ENCODE data around the gene BACH2. TPM values are rescaled to one million over a fixed set of nuclear protein-coding genes. Genes with fewer than 3 reads are reported as not detected.

BACH2 gene
- total and polyA plus RNA-seq, 7 experiments from 2014 or later: 24.8 to 193 (median 117) TPM

DNA sequence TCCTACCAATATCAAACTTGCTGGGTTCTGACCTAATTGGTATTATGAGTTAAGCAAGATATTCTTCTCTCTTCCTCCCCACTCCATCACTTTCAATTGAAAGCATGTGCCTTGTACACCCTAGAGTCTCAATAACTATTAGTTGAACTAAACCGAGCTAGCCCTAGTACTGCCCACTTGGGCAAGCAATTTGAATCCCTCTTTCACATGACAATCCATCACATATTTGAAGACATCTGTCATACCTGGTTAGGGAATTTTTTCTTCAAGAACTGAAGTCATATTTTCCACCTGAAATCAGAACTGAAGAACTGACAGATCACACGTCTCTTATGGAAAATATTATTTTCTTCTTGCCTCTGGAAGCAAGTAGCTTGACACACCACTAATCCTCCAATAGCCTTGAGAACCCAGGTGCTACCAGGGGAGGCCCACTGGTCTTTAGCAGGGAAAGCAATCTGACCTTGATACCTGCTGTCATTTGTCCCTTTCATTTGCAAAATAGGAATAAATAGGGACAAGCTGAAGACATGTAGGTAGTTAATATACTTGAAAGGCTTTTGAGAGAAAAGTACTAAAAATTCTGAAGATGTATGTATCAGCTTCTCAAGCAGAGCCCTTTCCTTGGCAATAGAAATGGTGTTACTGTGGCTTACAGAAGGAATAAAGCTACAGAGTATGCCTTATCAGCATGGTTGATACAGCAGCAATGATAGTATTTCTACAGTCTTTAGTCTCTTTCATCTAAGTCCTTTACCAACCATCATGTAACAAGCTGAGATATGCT is 331.0 kb downstream of the BACH2 start:
- Histone ChIP-seq H3K9me3 (ENCODE audit: control insufficient read depth in 2 of 3, low read length in 3 of 3) (no peaks in the 10 kb centered on the region), H3K36me3 (ENCODE audit: control insufficient read depth in 2 of 3, insufficient read depth in 3 of 3, low read length in 3 of 3) (peaks cover 0 to 29% (median 0%) of the 10 kb centered on the region in 3 experiments), H3K4me1 (ENCODE audit: control insufficient read depth in 2 of 2, insufficient read depth in 2 of 2, low read length in 2 of 2) (peaks cover 0 to 4% of the 10 kb centered on the region in 2 donors), H3K27ac (ENCODE audit: low read depth, low read length) (peak overlapping the region; percentile 26), H3K4me3 (ENCODE audit: low read length) (no peak overlapping the region), H3K27me3 (ENCODE audit: control insufficient read depth in 2 of 2, insufficient read depth in 2 of 2, low read length in 2 of 2) (no peaks in the 10 kb centered on the region)
- Mint-ChIP-seq H3K27ac (peak overlapping the region in 8 of 9 donors; percentile 14 to 86 (median 80)), H3K4me1 (peaks cover 11 to 76% (median 64%) of the 10 kb centered on the region in 7 donors), H3K27me3 (no peaks in the 10 kb centered on the region), H3K9me3 (peaks cover 0 to 4% (median 0%) of the 10 kb centered on the region in 11 donors), H3K36me3 (peaks cover 14 to 46% (median 26%) of the 10 kb centered on the region in 5 donors), H3K4me3 (no peak overlapping the region)
- no peak for ATAC-seq
- intact Hi-C loops (cut with micrococcal nuclease): no loop called here
- no peak for DNase-seq
- ChIA-PET CTCF (interaction anchor here (1.1 kb wide), 2 partner anchors 25 to 514 kb away, joined by 4 to 5 read pairs; no protein-coding TSS in a partner anchor), POLR2A (interaction anchor here (1.5 kb wide), 1 partner anchor 9 kb away, joined by 7 read pairs; no protein-coding TSS in a partner anchor)

DNA sequence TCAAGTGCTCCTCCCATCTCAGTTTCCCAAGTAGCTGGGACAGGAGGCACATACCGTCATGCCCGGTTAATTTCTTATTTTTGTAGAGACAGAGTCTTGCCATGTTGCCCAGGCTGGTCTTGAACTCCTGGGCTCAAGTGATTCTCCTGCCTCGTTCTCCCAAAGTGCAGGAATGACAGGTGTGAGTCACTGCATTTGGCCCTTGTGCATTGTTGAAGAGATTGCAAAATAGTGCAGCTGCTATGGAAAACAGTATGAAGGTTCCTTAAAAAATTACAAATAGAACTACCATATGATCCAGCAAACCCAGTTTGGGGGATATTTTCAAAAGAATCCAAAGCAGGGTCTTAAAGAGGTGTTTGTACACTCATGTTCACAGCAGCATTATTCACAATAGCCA is 333.3 kb downstream of the BACH2 start:
- Mint-ChIP-seq H3K4me1 (peaks cover 16 to 93% (median 81%) of the 10 kb centered on the region in 7 donors), H3K27ac (peak overlapping the region in 7 of 9 donors; percentile 48 to 86 (median 75)), H3K27me3 (no peaks in the 10 kb centered on the region), H3K36me3 (peaks cover 19 to 51% (median 36%) of the 10 kb centered on the region in 5 donors), H3K9me3 (peaks cover 0 to 4% (median 0%) of the 10 kb centered on the region in 11 donors), H3K4me3 (no peak overlapping the region)
- intact Hi-C loops (cut with micrococcal nuclease): no loop called here
- ATAC-seq (no peak), DNase-seq (no peak)
- ChIA-PET POLR2A (no interaction called here), CTCF (no interaction called here)
- no peak overlapping the region for H3K4me3 ChIP-seq (ENCODE audit: low read length)
- H3K4me1 ChIP-seq (ENCODE audit: control insufficient read depth in 2 of 2, insufficient read depth in 2 of 2, low read length in 2 of 2): peaks cover 0 to 4% of the 10 kb centered on the region in 2 donors
- no peak overlapping the region for H3K27ac ChIP-seq (ENCODE audit: low read depth, low read length)
- no peaks in the 10 kb centered on the region for H3K9me3 ChIP-seq (ENCODE audit: control insufficient read depth in 2 of 3, low read length in 3 of 3)
- peaks cover 0 to 20% (median 0%) of the 10 kb centered on the region in 3 experiments for H3K36me3 ChIP-seq (ENCODE audit: control insufficient read depth in 2 of 3, insufficient read depth in 3 of 3, low read length in 3 of 3)
- no peaks in the 10 kb centered on the region for H3K27me3 ChIP-seq (ENCODE audit: control insufficient read depth in 2 of 2, insufficient read depth in 2 of 2, low read length in 2 of 2)

DNA sequence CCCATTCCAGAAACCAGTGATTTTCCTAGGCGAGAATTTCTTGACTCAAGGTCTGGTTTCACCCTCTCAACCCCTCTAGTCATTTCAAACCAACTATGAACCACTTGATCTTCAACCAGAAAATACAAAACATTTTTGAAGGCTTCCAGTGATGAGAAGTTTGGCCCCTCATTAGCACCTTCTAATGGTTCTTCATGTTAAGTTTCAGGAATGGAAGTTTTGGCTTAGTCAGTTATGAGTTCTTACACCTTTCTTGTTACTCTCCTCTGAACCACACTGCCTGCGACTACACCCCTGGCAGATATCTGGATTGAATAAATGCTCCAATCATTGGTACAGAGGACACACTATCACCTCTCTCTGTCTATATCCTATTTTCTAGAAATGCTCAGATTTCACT is 335.2 kb downstream of the BACH2 start:
- Histone ChIP-seq H3K4me3 (ENCODE audit: low read length) (no peak overlapping the region), H3K27ac (ENCODE audit: low read depth, low read length) (no peak overlapping the region), H3K4me1 (ENCODE audit: control insufficient read depth in 2 of 2, insufficient read depth in 2 of 2, low read length in 2 of 2) (peaks cover 0 to under 1% of the 10 kb centered on the region in 2 donors), H3K9me3 (ENCODE audit: control insufficient read depth in 2 of 3, low read length in 3 of 3) (no peaks in the 10 kb centered on the region), H3K36me3 (ENCODE audit: control insufficient read depth in 2 of 3, insufficient read depth in 3 of 3, low read length in 3 of 3) (peaks cover 0 to 12% (median 0%) of the 10 kb centered on the region in 3 experiments), H3K27me3 (ENCODE audit: control insufficient read depth in 2 of 2, insufficient read depth in 2 of 2, low read length in 2 of 2) (no peaks in the 10 kb centered on the region)
- peak overlapping the region in 7 of 9 donors; percentile 48 to 89 (median 79) for H3K27ac Mint-ChIP-seq
- ChIA-PET POLR2A (no interaction called here), CTCF (no interaction called here)
- ATAC-seq: no peak
- intact Hi-C loops (cut with micrococcal nuclease): loop anchor here in 1 of 2 donors (1.0 to 2.0 kb wide), 2 partner anchors 8 to 17 kb away; no protein-coding TSS in a partner anchor
- DNase-seq: no peak
- peaks cover 0 to 4% (median 0%) of the 10 kb centered on the region in 11 donors for H3K9me3 Mint-ChIP-seq
- H3K27me3 Mint-ChIP-seq: no peaks in the 10 kb centered on the region
- peaks cover 14 to 97% (median 76%) of the 10 kb centered on the region in 7 donors for H3K4me1 Mint-ChIP-seq
- peaks cover 19 to 54% (median 36%) of the 10 kb centered on the region in 5 donors for H3K36me3 Mint-ChIP-seq
- no peak overlapping the region for H3K4me3 Mint-ChIP-seq

DNA sequence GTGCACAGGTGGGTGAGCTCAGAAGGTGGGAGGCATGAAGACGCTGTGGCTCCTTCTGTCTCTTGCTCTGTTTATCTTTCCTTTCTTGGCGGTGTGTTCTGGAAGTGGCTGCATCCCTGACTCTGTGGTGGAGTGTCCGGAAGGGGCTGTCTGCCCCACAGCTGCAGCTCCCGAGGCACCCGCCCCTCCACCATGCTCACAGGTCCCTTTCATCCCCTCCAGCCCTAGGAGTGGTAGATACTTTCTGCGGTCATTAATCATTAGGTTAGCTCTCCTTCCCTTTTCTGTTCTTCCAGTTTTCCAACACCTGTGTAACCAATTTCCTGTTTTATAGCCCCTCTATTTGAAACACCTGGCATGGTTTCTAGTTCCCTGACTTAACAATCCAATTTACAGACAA is 336.8 kb downstream of the BACH2 start:
- Mint-ChIP-seq H3K27ac (peak overlapping the region; percentile 14 to 95 (median 80)), H3K9me3 (peaks cover 0 to 4% (median 0%) of the 10 kb centered on the region in 11 donors), H3K4me1 (peaks cover 23 to 98% (median 82%) of the 10 kb centered on the region in 7 donors), H3K4me3 (peak overlapping the region in 1 of 10 donors; percentile 6), H3K36me3 (peaks cover 11 to 54% (median 32%) of the 10 kb centered on the region in 5 donors), H3K27me3 (no peaks in the 10 kb centered on the region)
- peaks cover 7 to 15% of the 10 kb centered on the region in 2 donors for H3K4me1 ChIP-seq (ENCODE audit: control insufficient read depth in 2 of 2, insufficient read depth in 2 of 2, low read length in 2 of 2)
- H3K27ac ChIP-seq (ENCODE audit: low read depth, low read length): peak overlapping the region; percentile 19
- ATAC-seq: no peak
- ChIA-PET POLR2A (interaction anchor here (0.6 kb wide), 1 partner anchor 615 kb away, joined by 3 read pairs; no protein-coding TSS in a partner anchor), CTCF (interaction anchor here (0.9 kb wide), 1 partner anchor 20 kb away, joined by 3 read pairs; no protein-coding TSS in a partner anchor)
- H3K36me3 ChIP-seq (ENCODE audit: control insufficient read depth in 2 of 3, insufficient read depth in 3 of 3, low read length in 3 of 3): peaks cover 0 to 8% (median 0%) of the 10 kb centered on the region in 3 experiments
- H3K4me3 ChIP-seq (ENCODE audit: low read length): no peak overlapping the region
- intact Hi-C loops (cut with micrococcal nuclease): loop anchor here in 1 of 2 donors (2.0 kb wide), 1 partner anchor 15 kb away; no protein-coding TSS in a partner anchor
- no peaks in the 10 kb centered on the region for H3K9me3 ChIP-seq (ENCODE audit: control insufficient read depth in 2 of 3, low read length in 3 of 3)
- no peaks in the 10 kb centered on the region for H3K27me3 ChIP-seq (ENCODE audit: control insufficient read depth in 2 of 2, insufficient read depth in 2 of 2, low read length in 2 of 2)
- DNase-seq: no peak

DNA sequence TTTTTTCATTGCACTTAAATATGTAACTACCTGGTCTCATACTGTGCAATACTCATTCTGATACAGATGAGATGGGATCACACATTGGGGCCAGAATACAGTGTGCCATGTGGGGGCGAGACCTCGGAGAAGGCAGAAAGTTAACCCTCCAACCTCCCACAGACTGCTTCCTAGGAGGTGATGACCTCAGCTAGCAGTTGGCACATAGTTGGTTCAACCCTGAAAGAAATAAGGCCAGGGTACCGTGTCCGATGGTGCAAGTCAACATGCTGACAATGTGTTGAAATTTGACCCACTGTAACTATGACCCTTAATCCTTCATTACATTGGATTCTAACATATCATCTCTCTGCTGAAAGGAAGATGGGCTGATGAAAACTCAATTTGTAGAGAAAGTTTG is 340.5 kb downstream of the BACH2 start:
- Mint-ChIP-seq H3K36me3 (peaks cover 9 to 34% (median 20%) of the 10 kb centered on the region in 5 donors), H3K27ac (peak overlapping the region in 8 of 9 donors; percentile 73 to 93 (median 88)), H3K4me1 (peaks cover 43 to 98% (median 87%) of the 10 kb centered on the region in 7 donors), H3K4me3 (peak overlapping the region in 3 of 10 donors; percentile 14 to 37 (median 16)), H3K27me3 (no peaks in the 10 kb centered on the region), H3K9me3 (no peaks in the 10 kb centered on the region)
- POLR2A ChIA-PET: interaction anchor here (1.1 to 1.2 kb wide), 2 partner anchors 10 to 11 kb away, joined by 3 to 7 read pairs; no protein-coding TSS in a partner anchor
- Histone ChIP-seq H3K9me3 (ENCODE audit: control insufficient read depth in 2 of 3, low read length in 3 of 3) (no peaks in the 10 kb centered on the region), H3K36me3 (ENCODE audit: control insufficient read depth in 2 of 3, insufficient read depth in 3 of 3, low read length in 3 of 3) (peaks cover 0 to 16% (median 6%) of the 10 kb centered on the region in 3 experiments), H3K4me1 (ENCODE audit: control insufficient read depth in 2 of 2, insufficient read depth in 2 of 2, low read length in 2 of 2) (peaks cover 40 to 49% of the 10 kb centered on the region in 2 donors), H3K27me3 (ENCODE audit: control insufficient read depth in 2 of 2, insufficient read depth in 2 of 2, low read length in 2 of 2) (no peaks in the 10 kb centered on the region), H3K27ac (ENCODE audit: low read depth, low read length) (peak overlapping the region; percentile 44), H3K4me3 (ENCODE audit: low read length) (no peak overlapping the region)
- CTCF ChIA-PET: interaction anchor here (2.4 kb wide), 1 partner anchor 15 kb away, joined by 10 read pairs; no protein-coding TSS in a partner anchor
- DNase-seq (no peak), ATAC-seq (no peak)
- intact Hi-C loops (cut with micrococcal nuclease): no loop called here

DNA sequence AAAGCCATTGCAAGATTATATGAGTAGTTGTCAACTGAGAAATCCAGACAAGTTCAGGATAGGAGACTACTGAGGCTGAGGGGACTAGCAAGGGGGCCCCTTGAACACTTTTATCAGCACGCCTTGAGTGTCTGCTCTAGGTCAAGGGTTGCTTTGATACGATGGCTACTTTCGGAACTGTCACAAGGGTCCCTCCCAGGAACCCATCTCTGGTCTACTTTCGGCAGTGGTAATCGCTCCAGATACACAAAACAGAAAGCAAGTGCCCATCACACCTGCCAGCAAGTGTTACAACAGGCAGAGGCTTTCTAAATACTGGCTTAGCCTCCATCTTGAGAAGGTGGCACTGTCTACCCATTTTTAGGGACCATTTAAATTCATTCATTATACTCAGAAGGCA is 341.3 kb downstream of the BACH2 start:
- ATAC-seq (no peak), DNase-seq (no peak)
- CTCF ChIA-PET: interaction anchor here (1.2 kb wide), 1 partner anchor 438 kb away, joined by 3 read pairs; no protein-coding TSS in a partner anchor
- Histone ChIP-seq H3K27me3 (ENCODE audit: control insufficient read depth in 2 of 2, insufficient read depth in 2 of 2, low read length in 2 of 2) (no peaks in the 10 kb centered on the region), H3K9me3 (ENCODE audit: control insufficient read depth in 2 of 3, low read length in 3 of 3) (no peaks in the 10 kb centered on the region), H3K36me3 (ENCODE audit: control insufficient read depth in 2 of 3, insufficient read depth in 3 of 3, low read length in 3 of 3) (peaks cover 0 to 20% (median 6%) of the 10 kb centered on the region in 3 experiments), H3K27ac (ENCODE audit: low read depth, low read length) (peak overlapping the region; percentile 44), H3K4me1 (ENCODE audit: control insufficient read depth in 2 of 2, insufficient read depth in 2 of 2, low read length in 2 of 2) (peaks cover 40 to 49% of the 10 kb centered on the region in 2 donors), H3K4me3 (ENCODE audit: low read length) (no peak overlapping the region)
- Mint-ChIP-seq H3K4me3 (peak overlapping the region in 9 of 10 donors; percentile 16 to 78 (median 57)), H3K27ac (peak overlapping the region; percentile 70 to 93 (median 86)), H3K9me3 (no peaks in the 10 kb centered on the region), H3K36me3 (peaks cover 10 to 33% (median 23%) of the 10 kb centered on the region in 5 donors), H3K27me3 (no peaks in the 10 kb centered on the region), H3K4me1 (peaks cover 42 to 92% (median 82%) of the 10 kb centered on the region in 7 donors)
- POLR2A ChIA-PET: interaction anchor here (1.1 kb wide), 1 partner anchor 12 kb away, joined by 3 read pairs; no protein-coding TSS in a partner anchor
- intact Hi-C loops (cut with micrococcal nuclease): no loop called here

Data from naive thymus-derived CD4-positive, alpha-beta T cell (primary cell).